ENCODE results near the gene MRPL10.

MRPL10 gene

GRCh38 chr17:47844227-47844626 is 12.9 kb upstream of the MRPL10 start:
- H3K36me3 ChIP-seq (ENCODE audit: control insufficient read depth in 1 of 2, insufficient read depth in 2 of 2, low read depth in 1 of 2, low read length in 2 of 2): peaks cover 2 to 3% of the 10 kb centered on the region in 2 experiments
- H3K9me3 ChIP-seq (ENCODE audit: control insufficient read depth, low read length): no peaks in the 10 kb centered on the region
- no peak overlapping the region for H2BK5ac ChIP-seq (ENCODE audit: low read depth, low read length, poor library complexity, severe bottlenecking)
- peaks cover 42 to 53% of the 10 kb centered on the region in 2 experiments for H3K27me3 ChIP-seq (ENCODE audit: control insufficient read depth in 1 of 2, insufficient read depth in 1 of 2, low read length in 2 of 2)
- no peak overlapping the region for H3K23ac ChIP-seq (ENCODE audit: low read length in 2 of 2)
- H2BK120ac ChIP-seq (ENCODE audit: low read depth, low read length): no peak overlapping the region
- peaks cover 14% of the 10 kb centered on the region for H3K79me1 ChIP-seq (replicated peaks; ENCODE audit: low read length, poor library complexity, severe bottlenecking)
- H2BK15ac ChIP-seq (ENCODE audit: low read depth, poor library complexity, severe bottlenecking): no peak overlapping the region
- no peak overlapping the region for H4K8ac ChIP-seq (ENCODE audit: low read length)
- WGBS: 76% methylated on average over 5 of the region's 5 CpGs
- H3K9ac ChIP-seq (ENCODE audit: low read length): no peak overlapping the region
- DNase-seq: no peak
- peaks cover 14% of the 10 kb centered on the region for H3K4me1 ChIP-seq (ENCODE audit: control insufficient read depth, insufficient read depth, low read depth, low read length)
- no peak overlapping the region for H3K14ac ChIP-seq (ENCODE audit: low read length in 2 of 2)
- H2AFZ ChIP-seq (ENCODE audit: low read depth, low read length): no peak overlapping the region
- H4K91ac ChIP-seq (ENCODE audit: low read length): no peak overlapping the region
- no peak overlapping the region for H3K27ac ChIP-seq (ENCODE audit: low read length, poor library complexity, severe bottlenecking)
- no peak overlapping the region for H3K4ac ChIP-seq (ENCODE audit: low read depth in 1 of 2, low read length in 2 of 2)
- no peak overlapping the region for H3K4me3 ChIP-seq (ENCODE audit: insufficient read depth in 1 of 2, low read depth in 1 of 2, low read length in 2 of 2)
- no peak overlapping the region for H2AK5ac ChIP-seq (ENCODE audit: low read length, severe bottlenecking)
- no peak overlapping the region for H2BK12ac ChIP-seq (ENCODE audit: low read length in 2 of 2)
- no peak overlapping the region for H3K4me2 ChIP-seq (ENCODE audit: low read length, poor library complexity, severe bottlenecking)
- no peak overlapping the region for H3K18ac ChIP-seq (ENCODE audit: low read depth in 1 of 2, low read length in 2 of 2)

- Histone ChIP-seq H2AK5ac (ENCODE audit: low read length, severe bottlenecking) (no peak overlapping the region), H3K4me3 (ENCODE audit: insufficient read depth in 1 of 2, low read depth in 1 of 2, low read length in 2 of 2) (no peak overlapping the region), H3K14ac (ENCODE audit: low read length in 2 of 2) (no peak overlapping the region), H2BK120ac (ENCODE audit: low read depth, low read length) (no peak overlapping the region), H3K27ac (ENCODE audit: low read length, poor library complexity, severe bottlenecking) (no peak overlapping the region), H3K9ac (ENCODE audit: low read length) (no peak overlapping the region), H3K23ac (ENCODE audit: low read length in 2 of 2) (no peak overlapping the region), H2BK15ac (ENCODE audit: low read depth, poor library complexity, severe bottlenecking) (peak overlapping the region; percentile 26), H2AFZ (ENCODE audit: low read depth, low read length) (no peak overlapping the region), H2BK12ac (ENCODE audit: low read length in 2 of 2) (peak overlapping the region in 1 of 2 experiments; percentile 6), H2BK5ac (ENCODE audit: low read depth, low read length, poor library complexity, severe bottlenecking) (no peak overlapping the region), H3K9me3 (ENCODE audit: control insufficient read depth, low read length) (no peaks in the 10 kb centered on the region), H3K18ac (ENCODE audit: low read depth in 1 of 2, low read length in 2 of 2) (no peak overlapping the region), H3K4ac (ENCODE audit: low read depth in 1 of 2, low read length in 2 of 2) (peak overlapping the region in 1 of 2 experiments; percentile 17), H4K91ac (ENCODE audit: low read length) (no peak overlapping the region), H3K4me2 (ENCODE audit: low read length, poor library complexity, severe bottlenecking) (no peak overlapping the region), H4K8ac (ENCODE audit: low read length) (no peak overlapping the region), H3K4me1 (ENCODE audit: control insufficient read depth, insufficient read depth, low read depth, low read length) (peaks cover 19% of the 10 kb centered on the region), H3K79me1 (replicated peaks; ENCODE audit: low read length, poor library complexity, severe bottlenecking) (peaks cover 17% of the 10 kb centered on the region), H3K36me3 (ENCODE audit: control insufficient read depth in 1 of 2, insufficient read depth in 2 of 2, low read depth in 1 of 2, low read length in 2 of 2) (peaks cover 7 to 11% of the 10 kb centered on the region in 2 experiments), H3K27me3 (ENCODE audit: control insufficient read depth in 1 of 2, insufficient read depth in 1 of 2, low read length in 2 of 2) (peaks cover 34 to 45% of the 10 kb centered on the region in 2 experiments)
- 50% methylated on average over 6 of the region's 6 CpGs for WGBS
- DNase-seq: no peak
Measured at GRCh38 chr17:47843391-47843730, 12.0 kb upstream of the MRPL10 start.

GRCh38 chr17:47841488-47842291 is 10.3 kb upstream of the MRPL10 start:
- peak overlapping the region; percentile 89 for H3K9ac ChIP-seq (ENCODE audit: low read length)
- no peak overlapping the region for H3K23ac ChIP-seq (ENCODE audit: low read length in 2 of 2)
- peak overlapping the region; percentile 33 for H4K8ac ChIP-seq (ENCODE audit: low read length)
- peaks cover 28% of the 10 kb centered on the region for H3K4me1 ChIP-seq (ENCODE audit: control insufficient read depth, insufficient read depth, low read depth, low read length)
- peak overlapping the region; percentile 55 for H2AFZ ChIP-seq (ENCODE audit: low read depth, low read length)
- H3K18ac ChIP-seq (ENCODE audit: low read depth in 1 of 2, low read length in 2 of 2): no peak overlapping the region
- H3K4ac ChIP-seq (ENCODE audit: low read depth in 1 of 2, low read length in 2 of 2): peak overlapping the region in 1 of 2 experiments; percentile 4
- H3K4me2 ChIP-seq (ENCODE audit: low read length, poor library complexity, severe bottlenecking): no peak overlapping the region
- peaks cover 17 to 28% of the 10 kb centered on the region in 2 experiments for H3K27me3 ChIP-seq (ENCODE audit: control insufficient read depth in 1 of 2, insufficient read depth in 1 of 2, low read length in 2 of 2)
- H2BK12ac ChIP-seq (ENCODE audit: low read length in 2 of 2): peak overlapping the region in 1 of 2 experiments; percentile 32
- no peak overlapping the region for H2BK120ac ChIP-seq (ENCODE audit: low read depth, low read length)
- no peak overlapping the region for H2BK5ac ChIP-seq (ENCODE audit: low read depth, low read length, poor library complexity, severe bottlenecking)
- H3K9me3 ChIP-seq (ENCODE audit: control insufficient read depth, low read length): no peaks in the 10 kb centered on the region
- H3K14ac ChIP-seq (ENCODE audit: low read length in 2 of 2): no peak overlapping the region
- no peak overlapping the region for H3K27ac ChIP-seq (ENCODE audit: low read length, poor library complexity, severe bottlenecking)
- H4K91ac ChIP-seq (ENCODE audit: low read length): no peak overlapping the region
- WGBS: 62% methylated on average over 12 of the region's 16 CpGs
- DNase-seq: no peak
- H3K4me3 ChIP-seq (ENCODE audit: insufficient read depth in 1 of 2, low read depth in 1 of 2, low read length in 2 of 2): peak overlapping the region in 1 of 2 experiments; percentile 96
- peak overlapping the region; percentile 12 for H2BK15ac ChIP-seq (ENCODE audit: low read depth, poor library complexity, severe bottlenecking)
- H3K79me1 ChIP-seq (replicated peaks; ENCODE audit: low read length, poor library complexity, severe bottlenecking): peaks cover 17% of the 10 kb centered on the region
- H2AK5ac ChIP-seq (ENCODE audit: low read length, severe bottlenecking): peak overlapping the region; percentile 70
- H3K36me3 ChIP-seq (ENCODE audit: control insufficient read depth in 1 of 2, insufficient read depth in 2 of 2, low read depth in 1 of 2, low read length in 2 of 2): peaks cover 12 to 23% of the 10 kb centered on the region in 2 experiments

- H3K4me2 ChIP-seq (ENCODE audit: low read length, poor library complexity, severe bottlenecking): peak within 1 kb of the TSS; percentile 71
- peak; percentile 79 for DNase-seq
- no peak within 1 kb of the TSS for H3K23ac ChIP-seq (ENCODE audit: low read length in 2 of 2)
- peaks cover 30% of the 10 kb centered on the region for H3K4me1 ChIP-seq (ENCODE audit: control insufficient read depth, insufficient read depth, low read depth, low read length)
- peak within 1 kb of the TSS; percentile 70 for H2AK5ac ChIP-seq (ENCODE audit: low read length, severe bottlenecking)
- peak within 1 kb of the TSS in 1 of 2 experiments; percentile 32 for H2BK12ac ChIP-seq (ENCODE audit: low read length in 2 of 2)
- 2% methylated on average over 50 of the region's 55 CpGs for WGBS
- peak within 1 kb of the TSS; percentile 89 for H3K9ac ChIP-seq (ENCODE audit: low read length)
- H3K27me3 ChIP-seq (ENCODE audit: control insufficient read depth in 1 of 2, insufficient read depth in 1 of 2, low read length in 2 of 2): peaks cover 9 to 20% of the 10 kb centered on the region in 2 experiments
- no peaks in the 10 kb centered on the region for H3K9me3 ChIP-seq (ENCODE audit: control insufficient read depth, low read length)
- no peak within 1 kb of the TSS for H2BK120ac ChIP-seq (ENCODE audit: low read depth, low read length)
- peak within 1 kb of the TSS; percentile 84 for H4K8ac ChIP-seq (ENCODE audit: low read length)
- H2BK5ac ChIP-seq (ENCODE audit: low read depth, low read length, poor library complexity, severe bottlenecking): no peak within 1 kb of the TSS
- H3K14ac ChIP-seq (ENCODE audit: low read length in 2 of 2): peak within 1 kb of the TSS in 1 of 2 experiments; percentile 71
- no peak within 1 kb of the TSS for H3K27ac ChIP-seq (ENCODE audit: low read length, poor library complexity, severe bottlenecking)
- H3K79me1 ChIP-seq (replicated peaks; ENCODE audit: low read length, poor library complexity, severe bottlenecking): peaks cover 19% of the 10 kb centered on the region
- peak within 1 kb of the TSS; percentile 41 for H4K91ac ChIP-seq (ENCODE audit: low read length)
- H2AFZ ChIP-seq (ENCODE audit: low read depth, low read length): peak within 1 kb of the TSS; percentile 72
- peak within 1 kb of the TSS; percentile 4 to 66 for H3K4ac ChIP-seq (ENCODE audit: low read depth in 1 of 2, low read length in 2 of 2)
- H3K36me3 ChIP-seq (ENCODE audit: control insufficient read depth in 1 of 2, insufficient read depth in 2 of 2, low read depth in 1 of 2, low read length in 2 of 2): peaks cover 17 to 30% of the 10 kb centered on the region in 2 experiments
- H3K18ac ChIP-seq (ENCODE audit: low read depth in 1 of 2, low read length in 2 of 2): peak within 1 kb of the TSS; percentile 45 to 77
- H3K4me3 ChIP-seq (ENCODE audit: insufficient read depth in 1 of 2, low read depth in 1 of 2, low read length in 2 of 2): peak within 1 kb of the TSS; percentile 74 to 96
- peak within 1 kb of the TSS; percentile 12 for H2BK15ac ChIP-seq (ENCODE audit: low read depth, poor library complexity, severe bottlenecking)
Measured at GRCh38 chr17:47840742-47841487, 9.6 kb upstream of the MRPL10 start, which contains the start of gene SCRN2. Gene SCRN2 (minus strand): TSS chr17:47841273. CDS start chr17:47840843, 430 bp downstream.

All from mesenchymal stem cell (in vitro differentiated cells and primary cell).